DND-41 (cell line): ENCODE data around the gene SEMA5A.

Experiments used
- ATAC-seq: fragments of 200-7000 bp; cut with Tn5 transposase; 3 replicates; pipeline ENCODE4 v1.9.1; 2021; ENCODE audit warnings: low read depth; ENCODE audit not compliant: insufficient read depth
- DNase-seq: peaks from one replicate; pipeline ENCODE4 v3.0.0-alpha.2; 2020
- H2AFZ ChIP-seq: 2 replicates; pipeline ENCODE4 v1.6.0; 2012; ENCODE audit warnings: low read depth, low read length
- H3K27ac ChIP-seq: 2 replicates; pipeline ENCODE4 v1.5.1; 2012; ENCODE audit warnings: low read length, inconsistent platforms
- H3K27me3 ChIP-seq: fragments of 200-600 bp; sonication (generic); 2 replicates; pipeline ENCODE4 v1.6.0; 2012; ENCODE audit warnings: low read length, mild to moderate bottlenecking, inconsistent platforms; ENCODE audit not compliant: insufficient read depth, poor library complexity
- H3K36me3 ChIP-seq: 2 replicates; pipeline ENCODE4 v1.5.1; 2012; ENCODE audit warnings: low read length, inconsistent platforms; ENCODE audit not compliant: insufficient read depth
- H3K4me1 ChIP-seq: 2 replicates; pipeline ENCODE4 v1.5.1; 2012; ENCODE audit warnings: mild to moderate bottlenecking, low read length; ENCODE audit not compliant: insufficient read depth
- H3K4me2 ChIP-seq: 2 replicates; pipeline ENCODE4 v1.6.0; 2012; ENCODE audit warnings: mild to moderate bottlenecking, moderate library complexity, low read length, inconsistent platforms; ENCODE audit not compliant: insufficient read depth
- H3K4me3 ChIP-seq, 2 experiments: fragments of 200-600 bp in 1 of 2; shearing (Covaris generic) in 1 of 2; 2 replicates each; pipeline ENCODE4 v1.5.1; 2012 to 2016; ENCODE audit warnings: inconsistent platforms in 2 of 2, low read length in 2 of 2, mild to moderate bottlenecking in 2 of 2, low read depth in 1 of 2, moderate library complexity in 1 of 2
- H3K79me2 ChIP-seq: 2 replicates; pipeline ENCODE4 v1.6.0; 2012; ENCODE audit warnings: low read length, inconsistent platforms; ENCODE audit not compliant: insufficient read depth
- H3K9ac ChIP-seq: 2 replicates; pipeline ENCODE4 v1.6.0; 2012; ENCODE audit warnings: low read depth, mild to moderate bottlenecking, inconsistent platforms, low read length, moderate library complexity
- H3K9me3 ChIP-seq: 2 replicates; pipeline ENCODE4 v1.5.1; 2012; ENCODE audit warnings: low read length, moderate library complexity, mild to moderate bottlenecking, inconsistent platforms; ENCODE audit not compliant: insufficient read depth, severe bottlenecking
- H4K20me1 ChIP-seq: 2 replicates; pipeline ENCODE4 v1.6.0; 2012; ENCODE audit warnings: low read length; ENCODE audit not compliant: insufficient read depth
- CTCF ChIP-seq: IDR thresholded peaks from 2 replicates; pipeline ENCODE4 v1.5.1; 2012; ENCODE audit warnings: borderline replicate concordance, low read length, moderate library complexity, mild to moderate bottlenecking; ENCODE audit not compliant: poor library complexity, severe bottlenecking; ENCODE audit errors: extremely low read depth
- EZH2 ChIP-seq: IDR thresholded peaks from 3 replicates; pipeline ENCODE4 v1.6.1; 2012; ENCODE audit warnings: borderline replicate concordance, low read depth, mild to moderate bottlenecking, moderate library complexity, low read length, inconsistent platforms; ENCODE audit not compliant: severe bottlenecking

SEMA5A gene

DNA sequence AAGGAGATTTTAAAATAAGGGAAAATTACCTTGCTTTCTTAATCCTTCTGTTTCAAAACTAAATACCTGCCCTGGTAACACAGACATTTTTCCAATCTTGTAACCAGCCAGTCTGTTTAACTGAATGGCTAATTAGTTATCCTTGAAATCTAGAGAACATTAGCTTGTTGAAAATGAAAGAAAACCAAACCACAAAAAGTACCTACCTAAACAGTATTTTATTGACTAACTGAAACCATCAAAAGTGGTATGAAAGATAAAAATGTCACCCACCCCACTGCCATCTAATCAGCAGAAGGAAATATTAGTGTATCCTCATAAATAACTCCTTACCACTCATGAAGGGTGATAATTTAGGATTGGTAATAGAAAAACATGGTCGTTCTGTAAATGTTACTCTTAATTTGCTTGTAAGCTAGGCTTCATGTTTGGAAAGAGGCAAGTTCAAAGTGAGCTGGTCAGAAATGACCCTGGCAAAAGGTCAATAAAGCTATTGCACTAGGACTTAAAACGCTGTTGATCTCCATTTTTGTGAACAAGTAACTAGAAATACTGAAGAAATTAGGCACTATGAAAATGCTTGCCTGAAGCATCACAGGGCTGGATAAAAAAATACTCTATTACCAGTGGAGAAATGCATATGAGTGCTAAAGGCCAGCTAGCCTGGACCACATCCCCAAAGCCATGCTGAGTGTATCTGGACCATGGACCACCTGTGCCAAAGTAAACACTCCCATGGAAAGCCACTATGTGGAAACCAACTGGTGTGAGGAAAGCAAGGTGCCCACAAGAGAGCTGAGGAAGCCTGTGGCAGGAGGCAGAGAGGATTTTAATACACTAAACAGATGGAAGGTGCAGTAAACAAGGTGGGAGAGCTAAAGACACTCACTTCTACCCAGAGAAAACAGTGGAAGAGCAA lies 8.4 kb downstream of the SEMA5A start:
- Histone ChIP-seq H3K9me3 (no peaks in the 10 kb centered on the region), H3K4me2 (no peak overlapping the region)

DNA sequence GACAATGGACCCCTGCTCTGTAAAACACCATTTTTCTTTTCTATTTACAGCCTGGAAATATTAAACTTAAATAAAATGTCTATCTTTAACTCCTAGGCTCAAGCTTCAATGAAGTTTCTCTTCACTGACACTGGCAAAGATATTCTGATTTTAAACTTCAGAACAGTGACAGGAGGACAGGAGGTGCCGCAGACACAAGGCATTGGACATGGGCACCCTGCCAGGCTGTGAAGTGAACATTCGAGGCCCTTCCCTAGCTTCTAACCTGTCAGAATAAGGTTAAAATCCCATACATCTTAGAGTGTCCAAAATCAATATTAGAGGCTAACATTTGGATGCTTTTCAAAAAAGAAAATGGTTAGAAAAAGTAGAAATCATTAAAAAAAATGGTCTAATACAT lies 9.2 kb downstream of the SEMA5A start:
- no peaks in the 10 kb centered on the region for H4K20me1 ChIP-seq
- no peaks in the 10 kb centered on the region for H3K79me2 ChIP-seq
- H3K27me3 ChIP-seq: no peaks in the 10 kb centered on the region
- no peak overlapping the region for H2AFZ ChIP-seq
- H3K9me3 ChIP-seq: no peaks in the 10 kb centered on the region
- no peak overlapping the region for H3K4me3 ChIP-seq
- ATAC-seq (no peak), DNase-seq (no peak)
- no peaks in the 10 kb centered on the region for H3K36me3 ChIP-seq
- TF ChIP-seq EZH2 (no peak), CTCF (no peak)
- H3K27ac ChIP-seq: no peak overlapping the region
- no peaks in the 10 kb centered on the region for H3K4me1 ChIP-seq
- H3K4me2 ChIP-seq: no peak overlapping the region
- no peak overlapping the region for H3K9ac ChIP-seq

More for the DNA sequence above, 8.4 kb downstream of the SEMA5A start:
- H3K4me1 ChIP-seq: no peaks in the 10 kb centered on the region
- DNase-seq (no peak), ATAC-seq (no peak)
- no peaks in the 10 kb centered on the region for H4K20me1 ChIP-seq
- H3K79me2 ChIP-seq: no peaks in the 10 kb centered on the region
- no peaks in the 10 kb centered on the region for H3K27me3 ChIP-seq
- H3K27ac ChIP-seq: no peak overlapping the region
- H3K9ac ChIP-seq: no peak overlapping the region
- TF ChIP-seq EZH2 (no peak), CTCF (no peak)
- H3K36me3 ChIP-seq: no peaks in the 10 kb centered on the region
- no peak overlapping the region for H3K4me3 ChIP-seq
- no peak overlapping the region for H2AFZ ChIP-seq

- H2AFZ ChIP-seq: no peak overlapping the region
- H3K79me2 ChIP-seq: no peaks in the 10 kb centered on the region
- no peak overlapping the region for H3K4me2 ChIP-seq
- H3K27ac ChIP-seq: no peak overlapping the region
- no peaks in the 10 kb centered on the region for H3K9me3 ChIP-seq
- no peak overlapping the region for H3K4me3 ChIP-seq
- H3K36me3 ChIP-seq: no peaks in the 10 kb centered on the region
- no peaks in the 10 kb centered on the region for H3K4me1 ChIP-seq
- DNase-seq: no peak
- TF ChIP-seq EZH2 (no peak), CTCF (no peak)
- ATAC-seq: no peak
- no peak overlapping the region for H3K9ac ChIP-seq
- H3K27me3 ChIP-seq: no peaks in the 10 kb centered on the region
- no peaks in the 10 kb centered on the region for H4K20me1 ChIP-seq
These were observed 10.9 kb downstream of the SEMA5A start for GRCh38 chr5:9534881-9535517.
